DND-41 (cell line): ENCODE results near the gene GPC3.

ENCODE experiments used
- CTCF ChIP-seq: IDR thresholded peaks from 2 replicates; pipeline ENCODE4 v1.5.1; 2012; ENCODE audit warnings: borderline replicate concordance, low read length, moderate library complexity, mild to moderate bottlenecking; ENCODE audit not compliant: poor library complexity, severe bottlenecking; ENCODE audit errors: extremely low read depth
- EZH2 ChIP-seq: IDR thresholded peaks from 3 replicates; pipeline ENCODE4 v1.6.1; 2012; ENCODE audit warnings: borderline replicate concordance, low read depth, mild to moderate bottlenecking, moderate library complexity, low read length, inconsistent platforms; ENCODE audit not compliant: severe bottlenecking

- TF ChIP-seq CTCF = no peak
- no peak for TF ChIP-seq EZH2
Observed at GRCh38 chrX:133514486-133514885, 470.9 kb downstream of the GPC3 start.
